Endothelial cell of umbilical vein (primary cell): ENCODE data around the gene ZNF326. TPM values are rescaled to one million over a fixed set of nuclear protein-coding genes. Genes with fewer than 3 reads are reported as not detected.
"Not testable (repeated sequence)": the region's sequence is repeated elsewhere in the genome, so short reads cannot be mapped to it uniquely, and the experiment has no call there.

Experiments
- BruUV-seq: library from RNA; stranded (reverse); fragments of 400-500 nt; replicated peaks from 2 replicates; lab custom pipeline; 2021; lab: Mats Ljungman, UMichigan
- CTCF ChIA-PET: fragments of 300-600, 350-600 bp; sonication (Branson Sonifier 250); formaldehyde crosslinking; loops from one replicate; lab custom pipeline; 2021; ENCODE audit warnings: antibody characterized with exemption, inconsistent platforms; lab: Charles Lee
- POLR2A ChIA-PET: fragments of 300-600, 350-600 bp; sonication (Branson Sonifier 250); formaldehyde crosslinking; loops from one replicate; lab custom pipeline; 2021; ENCODE audit warnings: antibody characterized with exemption, inconsistent platforms; lab: Charles Lee
- DNase-seq: peaks from one replicate; pipeline ENCODE4 v3.0.0-alpha.2; 2011; ENCODE audit warnings: low read depth, low spot score
- FAIRE-seq: peaks from 2 replicates; lab custom pipeline; 2011; peaks lifted over from hg19 to GRCh38; lab: Jason Lieb, UNC
- H2AFZ ChIP-seq: 2 replicates; pipeline ENCODE4 v1.6.0; 2012; ENCODE audit warnings: low read depth, low read length, control low read depth, inconsistent platforms
- H3K27ac ChIP-seq: 2 replicates; pipeline ENCODE4 v1.5.1; 2011; ENCODE audit warnings: low read depth, mild to moderate bottlenecking, control low read depth, low read length, moderate library complexity; ENCODE audit not compliant: insufficient read depth
- H3K27me3 ChIP-seq, 2 experiments: 2 replicates each; pipeline versions ENCODE4 v1.6.0 to v1.6.1; 2011; ENCODE audit warnings: low read length in 2 of 2, mixed read lengths in 1 of 2; ENCODE audit not compliant: control insufficient read depth in 2 of 2, insufficient read depth in 2 of 2
- H3K36me3 ChIP-seq, 2 experiments: 2 replicates in 1 of 2; 3 replicates in 1 of 2; pipeline ENCODE4 v1.5.1; 2011; ENCODE audit warnings: low read length in 2 of 2, mild to moderate bottlenecking in 1 of 2, moderate library complexity in 1 of 2; ENCODE audit not compliant: control insufficient read depth in 2 of 2, insufficient read depth in 2 of 2; ENCODE audit errors: extremely low read depth in 1 of 2
- H3K4me1 ChIP-seq: 3 replicates; pipeline ENCODE4 v1.5.1; 2011; ENCODE audit warnings: mild to moderate bottlenecking, low read length; ENCODE audit not compliant: control insufficient read depth, insufficient read depth; ENCODE audit errors: extremely low read depth
- H3K4me2 ChIP-seq: 2 replicates; pipeline ENCODE4 v1.6.1; 2011; ENCODE audit warnings: low read length, control low read depth, mixed read lengths; ENCODE audit not compliant: insufficient read depth
- H3K4me3 ChIP-seq, 3 experiments: fragments of 200-600 bp in 1 of 3; sonication (generic), shearing (Covaris generic) in 1 of 3; replicated peaks in 1 of 3; 2 replicates each; pipeline ENCODE4 v1.5.1; 2011 to 2016; ENCODE audit warnings: control low read depth in 3 of 3, low read length in 3 of 3, mild to moderate bottlenecking in 2 of 3, inconsistent platforms in 1 of 3, low read depth in 1 of 3, moderate library complexity in 1 of 3; ENCODE audit not compliant: insufficient read depth in 1 of 3
- H3K79me2 ChIP-seq: 2 replicates; pipeline ENCODE4 v1.6.0; 2012; ENCODE audit warnings: low read length, inconsistent platforms; ENCODE audit not compliant: control insufficient read depth, insufficient read depth
- H3K9ac ChIP-seq: replicated peaks from 2 replicates; pipeline ENCODE3; 2011; ENCODE audit warnings: low read length, control low read depth; ENCODE audit not compliant: insufficient read depth; ENCODE audit errors: extremely low read depth
- H3K9me1 ChIP-seq: replicated peaks from 3 replicates; pipeline ENCODE4 v1.6.0; 2011; ENCODE audit warnings: mild to moderate bottlenecking, low read length; ENCODE audit not compliant: control insufficient read depth, insufficient read depth; ENCODE audit errors: extremely low read depth
- H3K9me3 ChIP-seq: replicated peaks from 2 replicates; pipeline ENCODE4 v1.5.1; 2012; ENCODE audit warnings: low read length, inconsistent platforms; ENCODE audit not compliant: control insufficient read depth, insufficient read depth
- H4K20me1 ChIP-seq: replicated peaks from 2 replicates; pipeline ENCODE3; 2011; ENCODE audit warnings: mild to moderate bottlenecking, low read length; ENCODE audit not compliant: control insufficient read depth, insufficient read depth; ENCODE audit errors: extremely low read depth
- EZH2 ChIP-seq: IDR thresholded peaks from 2 replicates; pipeline ENCODE4 v1.6.1; 2012; ENCODE audit warnings: borderline replicate concordance, low read depth, mild to moderate bottlenecking, moderate library complexity, low read length, inconsistent platforms; ENCODE audit not compliant: severe bottlenecking
- dilution Hi-C: fragments of 300-500 bp; cut with MboI; formaldehyde crosslinking; loops from one replicate; pipeline ENCODE4 v1.15.0; 2019; ENCODE audit warnings: low sequenced_read_pairs; ENCODE audit not compliant: extremely low pct_ligation_motif_present
- intact Hi-C: fragments of 100-400 bp; cut with micrococcal nuclease; formaldehyde crosslinking; loops from one replicate; pipeline ENCODE4 v1.10.0; 2022
- polyA plus RNA-seq, 4 experiments: library from polyadenylated mRNA; depleted of rRNA in 3 of 4; stranded (reverse) in 3 of 4; unstranded in 1 of 4; fragments of >200 nt; gene quantifications; 2 replicates each; pipeline versions ENCODE4 v1.2.1 to v1.2.3, GENCODE V29; 2011 to 2012; ENCODE audit warnings: missing spikeins in 1 of 4
- total RNA-seq: library from RNA; stranded (reverse); gene quantifications from 2 replicates; pipeline ENCODE4 v1.2.3, GENCODE V29; 2021

ZNF326 gene
- total and polyA plus RNA-seq, 2 donors (not counting 3 experiments of a cell fraction or from before 2014, with no cell fraction given), result 13.1 to 29.9 TPM

DNA sequence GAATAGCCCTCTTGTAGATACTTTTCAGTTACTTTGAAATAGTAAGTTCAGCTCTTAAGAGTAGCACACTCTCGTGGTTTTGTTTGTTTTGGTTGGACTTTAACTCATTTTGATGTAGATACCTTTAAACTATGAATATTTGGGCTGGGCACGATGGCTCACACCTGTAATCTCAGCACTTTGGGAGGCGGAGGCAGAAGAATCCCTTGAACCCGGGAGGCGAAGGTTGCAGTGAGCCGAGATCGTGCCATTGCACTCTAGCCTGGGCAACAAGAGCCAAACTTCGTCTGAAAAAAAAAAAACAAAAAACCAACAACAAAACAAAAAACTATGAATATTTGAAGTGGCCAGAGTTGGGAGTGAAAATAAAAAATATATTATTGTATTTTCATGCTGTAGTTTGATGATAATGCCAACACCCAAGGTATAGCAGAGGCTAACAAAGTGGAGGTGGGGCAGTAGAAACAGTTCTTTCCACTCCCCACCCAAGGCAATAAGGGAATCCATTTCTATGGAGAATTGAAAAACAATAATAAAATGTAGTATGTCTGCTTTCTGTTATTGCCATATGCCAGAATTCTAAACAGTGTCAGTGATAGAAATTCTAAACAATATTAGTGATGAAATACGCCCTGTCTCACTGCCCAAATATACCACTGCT is 1.7 kb downstream of the ZNF326 start:
- ChIA-PET POLR2A (no interaction called here), CTCF (interaction anchor here (0.6 kb wide), 1 partner anchor 19 kb away, joined by 4 read pairs; no protein-coding TSS in a partner anchor)
- dilution Hi-C loops, result no loop called here
- Histone ChIP-seq H3K27ac (no peak overlapping the region), H2AFZ (no peak overlapping the region), H3K4me1 (peaks cover 19% of the 10 kb centered on the region), H3K79me2 (peaks cover 66% of the 10 kb centered on the region), H3K9ac (peak overlapping the region; percentile 100), H3K27me3 (no peaks in the 10 kb centered on the region), H3K9me1 (peaks cover 2% of the 10 kb centered on the region), H3K9me3 (no peaks in the 10 kb centered on the region), H3K4me2 (peak overlapping the region; percentile 100), H4K20me1 (no peaks in the 10 kb centered on the region), H3K36me3 (peaks cover 0 to 3% of the 10 kb centered on the region in 2 experiments), H3K4me3 (peak overlapping the region in 2 of 3 experiments; percentile 89 to 98)
- no peak for TF ChIP-seq EZH2
- FAIRE-seq (no peak), DNase-seq (no peak)
- no TSS peak for BruUV-seq
- intact Hi-C loops, result no loop called here

DNA sequence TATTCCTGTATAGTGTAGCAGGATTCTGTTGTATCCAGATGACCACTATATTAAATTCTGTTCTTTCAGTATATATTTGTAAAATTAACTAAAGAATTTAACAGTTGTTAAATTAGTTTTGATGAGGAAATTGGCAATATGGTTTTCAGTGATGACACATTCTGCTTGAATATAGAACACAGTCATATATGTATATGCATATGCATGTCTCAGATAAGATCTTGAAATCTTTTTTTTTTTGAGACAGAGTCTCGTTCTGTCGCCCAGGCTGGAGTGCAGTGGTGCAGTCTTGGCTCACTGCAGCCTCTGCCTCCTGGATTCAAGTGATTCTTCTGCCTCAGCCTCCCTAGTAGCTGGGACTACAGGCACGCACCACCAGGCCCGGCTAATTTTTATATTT is 2.2 kb downstream of the ZNF326 start:
- POLR2A ChIA-PET, H3K9me3 ChIP-seq, CTCF ChIA-PET, H2AFZ ChIP-seq, intact Hi-C loops, H3K27ac ChIP-seq, H3K36me3 ChIP-seq, dilution Hi-C loops, H4K20me1 ChIP-seq, FAIRE-seq, DNase-seq, H3K9ac ChIP-seq, H3K27me3 ChIP-seq, H3K9me1 ChIP-seq, BruUV-seq: not testable (repeated sequence)
- peaks cover 19% of the 10 kb centered on the region for H3K4me1 ChIP-seq
- peak overlapping the region in 1 of 3 experiments; percentile 98 for H3K4me3 ChIP-seq
- H3K79me2 ChIP-seq, result peaks cover 70% of the 10 kb centered on the region
- peak overlapping the region; percentile 100 for H3K4me2 ChIP-seq
